GM18907 (cell line): ENCODE results near the gene RASIP1.

ENCODE experiments used
- ATAC-seq: cut with Tn5 transposase; IDR thresholded peaks from one replicate; pipeline ENCODE4 v1.9.1; 2021; ENCODE audit warnings: mild to moderate bottlenecking, moderate library complexity; ENCODE audit not compliant: unreplicated experiment

RASIP1 gene

DNA sequence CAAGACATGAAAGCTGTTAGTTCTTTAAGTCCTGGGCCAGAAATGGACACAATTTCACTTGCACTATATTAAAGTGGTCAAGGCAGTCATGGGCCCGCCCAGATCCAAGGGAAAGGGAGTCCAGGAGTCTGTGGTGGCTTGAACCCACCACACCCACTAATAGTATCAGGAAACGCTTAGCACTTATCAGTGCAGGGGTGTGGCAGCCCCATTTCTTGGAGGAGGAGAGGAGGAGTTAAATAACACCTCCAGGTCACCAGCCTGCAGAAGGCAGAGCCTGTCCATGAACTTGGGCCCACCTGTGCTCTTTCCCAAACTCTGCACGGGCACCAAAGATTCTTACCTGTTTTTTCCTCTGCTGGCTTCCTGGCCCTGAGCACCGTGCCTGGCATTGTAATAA lies 62.2 kb downstream of the RASIP1 start:
- ATAC-seq, result no peak

DNA sequence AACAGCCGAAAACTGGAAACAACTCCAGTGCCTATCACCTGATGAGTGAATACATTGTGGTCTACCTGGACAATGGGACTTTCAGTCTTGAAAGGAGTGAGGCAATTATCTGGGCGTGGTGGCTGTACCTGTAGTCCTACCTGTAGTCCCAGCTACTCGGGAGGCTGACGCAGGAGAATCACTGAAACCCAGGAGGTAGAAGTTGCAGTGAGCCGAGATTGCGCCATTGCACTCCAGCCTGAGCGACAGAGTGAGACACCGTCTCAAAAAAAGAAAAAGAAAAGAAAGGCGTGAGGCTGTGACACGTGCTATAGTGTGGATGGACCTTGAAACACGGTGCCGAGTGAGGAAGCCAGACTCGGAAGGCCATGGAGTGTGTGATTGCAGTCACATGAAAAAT lies 63.5 kb downstream of the RASIP1 start:
- ATAC-seq, result no peak

DNA sequence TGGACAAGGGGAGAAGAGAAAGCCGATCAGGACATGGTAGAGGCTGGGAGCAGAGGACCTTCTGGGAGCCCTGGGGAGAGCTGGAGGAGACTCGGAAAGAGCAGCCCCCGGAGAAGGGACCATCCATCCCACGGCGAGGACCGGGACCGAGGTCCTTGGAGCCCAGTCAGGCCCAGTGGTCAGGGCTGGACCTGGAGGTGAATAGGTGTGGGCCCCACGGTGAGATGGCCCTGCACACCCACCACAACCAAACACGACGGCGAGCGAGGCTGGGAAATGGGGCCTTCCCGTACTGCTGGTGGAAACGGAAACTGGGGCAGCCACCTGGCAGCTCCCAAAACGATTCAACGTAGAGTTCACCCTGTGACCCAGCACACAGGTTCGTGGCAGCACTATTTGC lies 63.9 kb downstream of the RASIP1 start:
- ATAC-seq, result no peak

DNA sequence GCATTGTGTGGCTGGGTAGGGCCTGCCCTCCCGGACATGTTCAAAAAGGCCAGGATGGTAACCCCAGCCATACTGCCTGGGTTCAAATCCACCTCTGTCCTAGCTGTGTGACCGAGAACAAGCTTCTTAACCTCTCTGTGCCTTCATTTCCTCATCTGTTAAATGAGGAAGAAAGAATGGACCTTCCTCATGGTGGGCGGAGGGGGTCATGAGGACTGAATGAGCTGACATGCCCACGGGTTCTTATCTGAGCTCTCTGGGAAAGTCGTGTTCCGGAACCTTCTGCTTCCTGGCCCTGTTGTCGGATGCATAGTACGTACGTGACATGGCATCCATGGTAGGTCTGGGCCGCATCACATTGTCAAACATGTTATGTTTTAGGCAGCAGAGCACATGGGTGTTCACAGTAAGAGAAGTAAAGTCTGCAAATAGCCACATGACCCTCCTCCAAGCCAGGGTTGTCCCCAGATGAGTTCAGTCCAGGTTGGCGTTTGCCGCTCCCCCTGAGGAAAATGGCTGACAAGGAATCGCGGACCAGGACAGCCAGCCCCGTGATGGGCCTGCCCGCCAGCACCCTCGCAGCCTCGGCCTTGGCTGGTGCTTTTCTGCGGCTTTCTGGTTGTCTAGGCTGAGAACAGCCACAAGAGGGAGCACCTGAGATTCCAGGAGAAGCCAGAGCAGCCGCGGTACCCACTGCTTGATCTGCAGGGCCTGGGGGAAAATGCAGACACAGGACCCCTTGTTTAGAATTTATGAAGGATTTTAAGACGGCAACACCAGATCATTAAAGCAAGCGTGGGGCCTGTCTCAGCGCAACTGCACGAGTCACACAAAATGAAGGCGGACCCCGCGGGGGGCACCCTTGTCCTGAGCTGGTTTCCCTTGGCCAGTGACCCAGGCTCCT lies 65.2 kb downstream of the RASIP1 start:
- no peak for ATAC-seq

DNA sequence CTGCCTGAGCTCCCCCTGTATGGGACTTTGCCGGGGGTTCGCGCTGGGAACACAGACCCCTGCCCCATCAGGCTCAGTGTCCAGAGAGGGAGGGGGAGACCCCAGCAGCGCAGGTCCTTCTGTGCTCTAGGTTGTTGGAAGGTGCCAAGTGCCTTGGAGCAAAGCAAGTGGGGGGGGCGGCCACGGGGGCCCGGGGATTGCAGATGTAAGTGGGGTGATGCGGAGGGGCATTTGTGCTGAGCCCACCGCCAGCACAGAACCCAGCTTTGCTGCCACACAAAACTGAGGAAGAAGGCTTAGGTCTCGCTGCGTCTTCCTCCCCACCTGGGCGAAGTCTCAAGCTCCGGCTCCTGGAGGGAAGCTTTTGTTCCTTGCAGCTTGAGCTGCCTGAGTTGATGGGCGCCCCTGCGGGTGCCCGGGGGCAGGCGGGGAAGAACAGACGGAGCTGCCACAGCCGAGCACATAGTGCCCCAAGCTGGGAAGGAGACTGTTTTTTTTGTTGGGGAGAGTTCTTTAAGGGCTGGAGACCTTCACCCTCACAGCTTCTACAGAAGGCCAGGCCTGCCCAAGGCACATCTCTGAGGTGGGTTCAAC lies 66.1 kb downstream of the RASIP1 start:
- no peak for ATAC-seq

DNA sequence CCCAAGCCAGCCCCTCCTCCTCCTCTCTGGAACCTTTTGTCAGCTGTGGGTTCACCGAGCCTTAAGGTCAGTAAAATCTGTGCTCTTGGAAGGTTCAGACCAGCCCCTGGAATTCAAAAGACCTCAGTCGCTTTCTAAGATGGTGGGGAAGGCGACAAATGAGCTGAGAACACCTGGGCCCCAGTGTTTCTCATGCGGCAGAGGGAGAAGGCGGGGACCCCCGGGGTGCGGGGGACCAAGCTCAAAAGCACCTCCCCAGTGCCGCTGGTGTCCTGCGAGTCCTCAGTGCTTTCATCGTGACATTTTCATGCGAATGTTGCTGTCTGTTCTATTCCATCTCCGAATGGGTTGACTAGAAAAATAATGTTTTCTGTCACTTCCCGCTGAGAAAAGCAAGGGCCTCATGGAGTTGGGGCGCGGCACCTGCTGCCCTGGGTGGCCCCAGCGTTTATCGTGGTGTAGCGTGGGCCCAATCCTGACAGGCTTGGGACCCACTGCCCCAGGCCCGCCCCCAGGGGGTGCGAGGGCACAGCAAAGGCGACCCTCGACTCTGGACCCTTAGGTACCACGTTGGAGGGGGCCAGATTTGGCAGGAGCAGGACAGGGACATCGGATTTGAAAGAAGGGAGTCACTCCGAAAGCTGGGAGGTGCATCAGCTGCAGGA lies 66.8 kb downstream of the RASIP1 start:
- no peak for ATAC-seq

DNA sequence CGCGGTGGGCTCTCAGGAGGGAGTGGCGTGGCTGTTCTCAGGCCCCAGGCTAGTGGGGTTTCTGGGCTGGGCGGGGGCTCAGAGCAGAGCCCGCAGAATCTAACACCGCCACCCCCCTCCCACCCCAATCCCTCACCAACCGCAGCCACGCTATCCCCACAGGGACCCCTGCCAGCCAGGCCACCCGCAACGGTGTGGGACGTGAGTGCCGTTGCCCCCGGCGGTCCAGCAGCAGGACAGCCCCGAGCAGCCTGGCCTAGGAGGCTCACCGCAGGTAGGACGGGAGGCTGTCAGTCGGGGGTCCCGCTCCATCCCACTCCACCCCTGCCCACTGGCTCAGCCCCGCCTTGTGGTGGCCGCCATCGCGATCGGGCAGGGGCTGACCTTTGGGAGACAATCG lies 67.4 kb downstream of the RASIP1 start, which contains the start of gene NTN5:
Gene NTN5, minus strand, starts transcription at position 24 of the 400 bp plus-strand sequence. CDS start 2,031 bp downstream, outside the sequence.
- ATAC-seq, result no peak

DNA sequence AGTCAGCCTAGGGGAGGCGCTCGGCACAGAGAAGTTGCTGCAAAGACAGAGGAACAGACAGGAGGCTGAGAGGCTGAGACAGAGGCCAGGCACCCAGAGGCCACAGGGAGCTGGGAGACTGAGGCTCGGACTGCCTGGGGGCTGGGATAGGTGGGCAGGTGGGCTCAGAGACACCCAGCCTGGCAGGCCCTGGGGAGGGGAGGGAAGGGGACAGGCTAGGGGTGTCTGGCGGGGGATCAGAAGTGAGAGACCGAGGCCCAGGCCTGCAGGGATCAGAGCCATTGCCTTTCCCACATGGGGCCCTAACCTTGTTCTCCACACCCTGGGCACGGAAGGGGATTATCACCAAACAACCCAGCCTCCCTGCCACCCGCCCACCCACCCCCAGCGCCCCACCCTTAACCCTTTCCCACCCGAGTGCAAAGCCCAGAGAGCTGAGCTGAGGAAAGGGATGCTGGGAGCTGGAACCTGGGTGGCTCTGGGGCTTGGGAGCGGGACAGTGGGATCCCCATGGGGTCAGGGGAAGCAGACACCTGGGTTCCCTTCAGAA lies 68.9 kb downstream of the RASIP1 start:
- no peak for ATAC-seq

DNA sequence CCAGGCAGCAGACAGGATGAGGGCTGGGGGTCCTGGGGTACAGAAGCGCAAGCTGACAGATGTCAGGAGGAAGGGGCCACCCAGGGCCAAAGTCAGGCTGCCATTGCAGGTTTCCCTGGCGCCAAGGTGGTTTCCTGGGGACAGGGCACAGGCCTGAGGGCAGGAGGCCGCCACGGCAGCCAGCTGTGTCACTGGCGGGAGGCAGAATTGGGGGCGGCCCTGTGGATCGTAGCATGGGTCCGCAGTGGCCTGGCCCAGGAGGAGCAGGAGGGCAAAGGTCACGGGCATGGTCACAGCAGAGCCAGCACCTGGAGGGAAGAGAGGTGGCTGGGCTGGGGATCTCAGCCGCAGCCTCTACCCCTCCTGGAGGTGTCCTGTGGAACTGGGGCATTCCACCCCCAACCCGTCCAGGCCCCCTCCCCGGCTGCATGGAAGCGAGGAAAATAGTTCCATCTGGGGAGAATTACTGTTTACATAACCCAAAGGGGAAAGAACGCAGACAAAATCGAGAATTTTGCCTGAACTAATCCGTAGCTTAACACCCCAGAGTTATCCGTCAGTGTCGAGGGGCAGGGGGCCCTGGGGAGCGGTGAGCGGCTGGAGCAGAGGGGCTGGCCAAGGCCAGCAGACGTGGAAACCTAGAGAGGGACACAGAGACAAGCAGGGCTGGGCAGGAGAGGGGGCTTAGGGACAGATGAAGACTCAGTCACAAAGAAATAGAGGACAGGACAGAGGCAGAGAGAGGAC lies 69.5 kb downstream of the RASIP1 start:
- no peak for ATAC-seq
